Upper lobe of left lung (tissue), 6 donors: ENCODE measurements around the gene CENPQ. TPM values are rescaled to one million over a fixed set of nuclear protein-coding genes. Genes with fewer than 3 reads are reported as not detected.

ENCODE experiments used
- ATAC-seq, 2 donors: fragments of 200-7000 bp; cut with Tn5 transposase; one replicate each; pipeline ENCODE4 v1.9.1; 2022; ENCODE audit warnings: mild to moderate bottlenecking in 2 of 2, moderate library complexity in 2 of 2; ENCODE audit not compliant: low FRiP score in 2 of 2
- DNase-seq, 2 donors: peaks; one replicate each; pipeline ENCODE4 v3.0.0-alpha.2; 2019 to 2020
- H3K27ac ChIP-seq, 4 donors: fragments of 200-600 bp; sonication (generic); one replicate each; pipeline ENCODE4 v1.5.1; 2016 to 2019
- H3K27me3 ChIP-seq, 4 donors: fragments of 200-600 bp; sonication (generic); one replicate each; pipeline ENCODE4 v1.5.1; 2017 to 2019
- H3K36me3 ChIP-seq, 4 donors: fragments of 200-600 bp; sonication (generic); one replicate each; pipeline ENCODE4 v1.5.1; 2016 to 2019
- H3K4me1 ChIP-seq, 4 donors: fragments of 200-600 bp; sonication (generic); one replicate each; pipeline ENCODE4 v1.5.1; 2018 to 2019
- H3K4me3 ChIP-seq, 4 donors: fragments of 200-600 bp; sonication (generic); one replicate each; pipeline ENCODE4 v1.5.1; 2017 to 2019; ENCODE audit warnings: mild to moderate bottlenecking in 2 of 4, moderate library complexity in 1 of 4
- H3K9me3 ChIP-seq, 4 donors: fragments of 200-600 bp; sonication (generic); one replicate each; pipeline ENCODE4 v1.5.1; 2018 to 2019
- CTCF ChIP-seq, 6 experiments: fragments of 450-650 bp in 4 of 6; fragments of 200-600 bp in 2 of 6; sonication (generic) in 2 of 6; IDR thresholded peaks; one replicate each; pipeline ENCODE4 v1.5.1; 2016 to 2019; ENCODE audit warnings: antibody characterized with exemption in 6 of 6
- EP300 ChIP-seq, 4 donors: sonication (generic); formaldehyde crosslinking; IDR thresholded peaks; one replicate each; pipeline ENCODE4 v1.5.1; 2017; ENCODE audit warnings: antibody characterized with exemption in 4 of 4, control low read depth in 2 of 4
- POLR2A ChIP-seq, 4 donors: fragments of 450-650 bp; IDR thresholded peaks; one replicate each; pipeline ENCODE4 v1.5.1; 2016 to 2017; ENCODE audit warnings: antibody characterized with exemption in 4 of 4, mild to moderate bottlenecking in 2 of 4
- POLR2AphosphoS5 ChIP-seq, 2 donors: sonication (generic); formaldehyde crosslinking; IDR thresholded peaks; one replicate each; pipeline ENCODE4 v1.5.1; 2017; ENCODE audit warnings: antibody characterized with exemption in 2 of 2
- WGBS, 2 donors: methylation state at CpG; one replicate each; pipeline ENCODE4 v1.1.5; 2017 to 2018; 5-methylcytosine and 5-hydroxymethylcytosine counted together
- total RNA-seq, 6 donors: library from RNA; depleted of rRNA in 4 of 6; stranded (reverse); fragments of >200 nt in 4 of 6; gene quantifications; one replicate each; pipeline versions ENCODE4 v1.1.0 to v1.2.1, GENCODE V29; 2016 to 2021
- donor health status: DM: no; HTN: no; CAD: no; lungs with moderate emphysema.
- donor health status: DM: no; HTN: yes; CAD: no; lungs with severe emphysema.

Gene CENPQ
- total RNA-seq, 6 donors from 2014 or later = 0.22 to 4.1 (median 3.6) TPM; not detected in 1

- Histone ChIP-seq H3K27ac (no peak overlapping the region), H3K4me1 (no peaks in the 10 kb centered on the region), H3K36me3 (peaks cover 0 to 3% (median 0%) of the 10 kb centered on the region in 4 donors), H3K4me3 (no peak overlapping the region), H3K9me3 (no peaks in the 10 kb centered on the region), H3K27me3 (no peaks in the 10 kb centered on the region)
- WGBS, 2 donors = 63 to 84% methylated on average over 3 of the region's 3 CpGs
- ATAC-seq = no peak
- TF ChIP-seq EP300 (IDR thresholded peaks at IDR 0.05) = no peak
- no peak for DNase-seq
Measured at GRCh38 chr6:49497304-49497703, 34.1 kb downstream of the CENPQ start.

GRCh38 chr6:49499126-49499525 is 36.0 kb downstream of the CENPQ start:
- 76 to 93% methylated on average over 1 of the region's 1 CpG for WGBS, 2 donors

GRCh38 chr6:49499623-49500022 is 36.5 kb downstream of the CENPQ start, which contains the start of gene GLYATL3:
GLYATL3 (plus strand) TSS chr6:49499923; CDS start chr6:49511991, 12,068 bp downstream.
- ATAC-seq (no peak), DNase-seq (no peak)
- Histone ChIP-seq H3K27ac (no peak within 1 kb of the TSS), H3K4me3 (no peak within 1 kb of the TSS), H3K4me1 (no peaks in the 10 kb centered on the region), H3K27me3 (no peaks in the 10 kb centered on the region), H3K36me3 (no peaks in the 10 kb centered on the region), H3K9me3 (no peaks in the 10 kb centered on the region)
- no peak for TF ChIP-seq EP300 (IDR thresholded peaks at IDR 0.05)
- no peak for TF ChIP-seq CTCF (IDR thresholded peaks at IDR 0.05)
- TF ChIP-seq POLR2AphosphoS5 (IDR thresholded peaks at IDR 0.05) = no peak
- TF ChIP-seq POLR2A (IDR thresholded peaks at IDR 0.05) = no peak
- 47 to 75% methylated on average over 2 of the region's 2 CpGs for WGBS, 2 donors

More at GRCh38 chr6:49499126-49499525, 36.0 kb downstream of the CENPQ start:
- H3K27me3 ChIP-seq = no peaks in the 10 kb centered on the region
- ATAC-seq = no peak
- H3K4me1 ChIP-seq = no peaks in the 10 kb centered on the region
- TF ChIP-seq CTCF (IDR thresholded peaks at IDR 0.05) = no peak
- no peak for TF ChIP-seq EP300 (IDR thresholded peaks at IDR 0.05)
- no peak for TF ChIP-seq POLR2AphosphoS5 (IDR thresholded peaks at IDR 0.05)
- TF ChIP-seq POLR2A (IDR thresholded peaks at IDR 0.05) = no peak
- no peaks in the 10 kb centered on the region for H3K36me3 ChIP-seq
- no peak overlapping the region for H3K4me3 ChIP-seq
- no peak overlapping the region for H3K27ac ChIP-seq
- no peak for DNase-seq
- no peaks in the 10 kb centered on the region for H3K9me3 ChIP-seq

- WGBS, 2 donors = 85 to 91% methylated on average over 5 of the region's 5 CpGs
- ATAC-seq = no peak
Measured at GRCh38 chr6:49504666-49505065, 41.5 kb downstream of the CENPQ start.

GRCh38 chr6:49506569-49507111 is 43.5 kb downstream of the CENPQ start:
- Histone ChIP-seq H3K9me3 (no peaks in the 10 kb centered on the region), H3K36me3 (no peaks in the 10 kb centered on the region), H3K4me3 (no peak overlapping the region), H3K27me3 (no peaks in the 10 kb centered on the region), H3K4me1 (no peaks in the 10 kb centered on the region), H3K27ac (no peak overlapping the region)
- WGBS, 2 donors = 66 to 69% methylated on average over 5 of the region's 5 CpGs
- DNase-seq = no peak
- no peak for TF ChIP-seq CTCF (IDR thresholded peaks at IDR 0.05)
- TF ChIP-seq POLR2AphosphoS5 (IDR thresholded peaks at IDR 0.05) = no peak
- no peak for TF ChIP-seq EP300 (IDR thresholded peaks at IDR 0.05)
- no peak for TF ChIP-seq POLR2A (IDR thresholded peaks at IDR 0.05)
- no peak for ATAC-seq

More at GRCh38 chr6:49504666-49505065, 41.5 kb downstream of the CENPQ start:
- no peaks in the 10 kb centered on the region for H3K27me3 ChIP-seq
- DNase-seq = no peak
- no peak overlapping the region for H3K27ac ChIP-seq
- no peaks in the 10 kb centered on the region for H3K36me3 ChIP-seq
- no peaks in the 10 kb centered on the region for H3K9me3 ChIP-seq
- H3K4me1 ChIP-seq = no peaks in the 10 kb centered on the region
- no peak for TF ChIP-seq EP300 (IDR thresholded peaks at IDR 0.05)
- no peak for TF ChIP-seq POLR2AphosphoS5 (IDR thresholded peaks at IDR 0.05)
- TF ChIP-seq CTCF (IDR thresholded peaks at IDR 0.05) = no peak
- TF ChIP-seq POLR2A (IDR thresholded peaks at IDR 0.05) = no peak
- no peak overlapping the region for H3K4me3 ChIP-seq
